Neural crest cell (in vitro differentiated cells): ENCODE measurements around the gene VENTX. TPM values are rescaled to one million over a fixed set of nuclear protein-coding genes. Genes with fewer than 3 reads are reported as not detected.

Experiments
- DNase-seq: peaks from one replicate; pipeline ENCODE4 v3.0.0; 2021; ENCODE audit warnings: low read depth, mixed read lengths, low spot score
- H3K27ac Mint-ChIP-seq: one replicate; pipeline ENCODE4 v1.8.0; 2021; ENCODE audit warnings: mild to moderate bottlenecking, mixed read lengths; ENCODE audit not compliant: unreplicated experiment
- H3K27me3 Mint-ChIP-seq: 2 replicates; pipeline ENCODE4 v1.8.0; 2021; ENCODE audit warnings: low read depth, mild to moderate bottlenecking, mixed read lengths
- H3K36me3 Mint-ChIP-seq: 2 replicates; pipeline ENCODE4 v1.8.0; 2021; ENCODE audit warnings: low read depth, mild to moderate bottlenecking, mixed read lengths
- H3K4me1 Mint-ChIP-seq: 2 replicates; pipeline ENCODE4 v1.8.0; 2021; ENCODE audit warnings: mixed read lengths
- H3K4me3 Mint-ChIP-seq: one replicate; pipeline ENCODE4 v1.8.0; 2021; ENCODE audit warnings: mild to moderate bottlenecking, mixed read lengths
- H3K9me3 Mint-ChIP-seq: 2 replicates; pipeline ENCODE4 v1.8.0; 2021; ENCODE audit warnings: mixed read lengths
- total RNA-seq: library from RNA; stranded (reverse); gene quantifications from 2 replicates; pipeline ENCODE4 v1.2.1, GENCODE V29; 2021
- TF ChIP-seq, protein P1 (sequence below): fragments of 200-600 bp; sonication (generic); conservative IDR thresholded peaks from 2 replicates; pipeline ENCODE4 v1.5.0; 2021; ENCODE audit warnings: antibody characterized with exemption, mild to moderate bottlenecking

Gene VENTX
- total RNA-seq, 1 donor from 2014 or later = not detected

DNA sequence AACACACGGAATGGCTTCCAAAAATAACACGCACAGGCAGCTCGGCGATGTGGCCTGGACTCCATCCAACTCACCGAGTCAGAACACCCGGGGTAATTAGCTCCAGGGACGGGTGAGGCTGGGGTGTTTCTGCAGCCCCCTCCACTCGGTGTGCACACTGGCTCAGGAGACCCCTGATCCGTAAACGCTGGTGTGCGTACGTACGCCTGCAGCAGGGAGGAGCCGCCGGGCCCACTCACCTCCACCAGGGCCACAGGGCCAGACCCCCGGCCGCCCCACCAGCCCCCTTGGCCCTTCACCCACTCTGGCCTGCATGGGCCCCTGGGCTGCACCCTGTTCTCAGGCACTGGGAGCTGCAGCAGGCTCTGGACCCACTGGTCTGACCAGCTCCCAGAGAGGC lies 30.0 kb upstream of the VENTX start:
- H3K4me3 Mint-ChIP-seq = no peak overlapping the region
- no peak for DNase-seq
- H3K27ac Mint-ChIP-seq = no peak overlapping the region
- H3K36me3 Mint-ChIP-seq = no peaks in the 10 kb centered on the region
- no peaks in the 10 kb centered on the region for H3K27me3 Mint-ChIP-seq
- H3K9me3 Mint-ChIP-seq = no peaks in the 10 kb centered on the region
- TF ChIP-seq, protein P1, sequence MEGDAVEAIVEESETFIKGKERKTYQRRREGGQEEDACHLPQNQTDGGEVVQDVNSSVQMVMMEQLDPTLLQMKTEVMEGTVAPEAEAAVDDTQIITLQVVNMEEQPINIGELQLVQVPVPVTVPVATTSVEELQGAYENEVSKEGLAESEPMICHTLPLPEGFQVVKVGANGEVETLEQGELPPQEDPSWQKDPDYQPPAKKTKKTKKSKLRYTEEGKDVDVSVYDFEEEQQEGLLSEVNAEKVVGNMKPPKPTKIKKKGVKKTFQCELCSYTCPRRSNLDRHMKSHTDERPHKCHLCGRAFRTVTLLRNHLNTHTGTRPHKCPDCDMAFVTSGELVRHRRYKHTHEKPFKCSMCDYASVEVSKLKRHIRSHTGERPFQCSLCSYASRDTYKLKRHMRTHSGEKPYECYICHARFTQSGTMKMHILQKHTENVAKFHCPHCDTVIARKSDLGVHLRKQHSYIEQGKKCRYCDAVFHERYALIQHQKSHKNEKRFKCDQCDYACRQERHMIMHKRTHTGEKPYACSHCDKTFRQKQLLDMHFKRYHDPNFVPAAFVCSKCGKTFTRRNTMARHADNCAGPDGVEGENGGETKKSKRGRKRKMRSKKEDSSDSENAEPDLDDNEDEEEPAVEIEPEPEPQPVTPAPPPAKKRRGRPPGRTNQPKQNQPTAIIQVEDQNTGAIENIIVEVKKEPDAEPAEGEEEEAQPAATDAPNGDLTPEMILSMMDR = no peak
- H3K4me1 Mint-ChIP-seq = no peaks in the 10 kb centered on the region

DNA sequence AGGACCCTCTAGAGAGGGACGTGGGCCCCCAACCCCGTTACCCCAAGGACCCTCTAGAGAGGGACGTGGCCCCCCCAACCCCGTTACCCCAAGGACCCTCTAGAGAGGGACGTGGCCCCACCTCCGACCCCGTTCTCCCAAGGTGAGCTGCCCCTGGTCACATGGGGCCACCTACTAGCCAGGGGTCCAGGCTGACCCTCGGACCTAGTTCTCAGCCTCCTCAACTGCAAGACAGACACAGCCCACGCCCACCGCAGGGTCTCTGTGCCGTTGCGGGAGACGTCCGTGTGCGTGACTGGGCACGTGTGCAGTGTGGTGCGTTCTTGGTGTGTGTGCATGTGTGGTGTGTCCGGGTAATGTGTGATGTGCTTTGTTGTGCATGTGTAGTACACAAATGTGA lies 29.2 kb upstream of the VENTX start:
- TF ChIP-seq, protein P1 = no peak
- Mint-ChIP-seq H3K27me3 (no peaks in the 10 kb centered on the region), H3K36me3 (no peaks in the 10 kb centered on the region), H3K4me1 (no peaks in the 10 kb centered on the region), H3K27ac (no peak overlapping the region), H3K4me3 (no peak overlapping the region), H3K9me3 (no peaks in the 10 kb centered on the region)
- no peak for DNase-seq

DNA sequence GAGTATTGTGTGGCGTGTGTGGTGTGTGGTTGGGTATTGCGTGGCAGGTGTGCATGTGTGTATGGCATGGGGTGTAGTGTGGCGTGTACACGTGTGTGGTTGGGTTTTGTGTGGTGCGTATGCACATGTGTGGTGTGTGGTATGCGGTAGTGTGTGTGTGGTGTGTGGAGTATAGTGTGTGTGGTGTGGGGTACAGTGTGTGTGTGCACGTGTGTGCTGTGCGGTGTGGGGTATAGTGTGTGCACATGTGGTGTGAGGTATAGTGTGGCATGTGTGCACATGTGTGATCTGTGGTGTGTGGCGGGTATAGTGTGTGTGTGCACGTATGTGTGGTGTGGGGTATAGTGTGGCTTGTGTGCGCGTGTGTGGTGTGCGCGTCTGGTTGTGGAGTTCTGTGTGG lies 28.5 kb upstream of the VENTX start:
- Mint-ChIP-seq H3K9me3 (no peaks in the 10 kb centered on the region), H3K4me3 (no peak overlapping the region), H3K27me3 (no peaks in the 10 kb centered on the region), H3K27ac (no peak overlapping the region), H3K36me3 (no peaks in the 10 kb centered on the region), H3K4me1 (no peaks in the 10 kb centered on the region)
- no peak for DNase-seq
- TF ChIP-seq, protein P1 = no peak

DNA sequence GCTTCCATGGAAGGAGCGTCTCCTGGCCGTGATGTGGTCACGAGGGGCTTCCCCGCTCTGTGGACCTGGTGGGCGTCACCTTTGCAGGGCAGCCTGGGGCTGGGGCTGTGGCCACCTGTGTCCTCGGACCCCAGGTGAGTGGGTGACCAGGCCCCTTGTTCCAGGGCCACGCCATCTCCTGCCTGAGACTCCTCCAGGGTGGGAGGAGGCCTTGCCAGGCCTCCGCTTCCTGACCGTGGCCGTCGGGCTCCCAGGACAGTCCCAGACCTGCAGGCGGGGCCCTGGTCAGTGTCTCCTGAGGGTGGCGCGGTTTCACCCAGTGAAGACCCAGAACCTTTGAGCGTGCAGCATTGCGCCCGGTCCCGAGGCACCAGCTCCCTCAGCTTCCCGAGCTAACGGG lies 28.0 kb upstream of the VENTX start:
- TF ChIP-seq, protein P1 = no peak
- DNase-seq = no peak
- H3K9me3 Mint-ChIP-seq = no peaks in the 10 kb centered on the region

DNA sequence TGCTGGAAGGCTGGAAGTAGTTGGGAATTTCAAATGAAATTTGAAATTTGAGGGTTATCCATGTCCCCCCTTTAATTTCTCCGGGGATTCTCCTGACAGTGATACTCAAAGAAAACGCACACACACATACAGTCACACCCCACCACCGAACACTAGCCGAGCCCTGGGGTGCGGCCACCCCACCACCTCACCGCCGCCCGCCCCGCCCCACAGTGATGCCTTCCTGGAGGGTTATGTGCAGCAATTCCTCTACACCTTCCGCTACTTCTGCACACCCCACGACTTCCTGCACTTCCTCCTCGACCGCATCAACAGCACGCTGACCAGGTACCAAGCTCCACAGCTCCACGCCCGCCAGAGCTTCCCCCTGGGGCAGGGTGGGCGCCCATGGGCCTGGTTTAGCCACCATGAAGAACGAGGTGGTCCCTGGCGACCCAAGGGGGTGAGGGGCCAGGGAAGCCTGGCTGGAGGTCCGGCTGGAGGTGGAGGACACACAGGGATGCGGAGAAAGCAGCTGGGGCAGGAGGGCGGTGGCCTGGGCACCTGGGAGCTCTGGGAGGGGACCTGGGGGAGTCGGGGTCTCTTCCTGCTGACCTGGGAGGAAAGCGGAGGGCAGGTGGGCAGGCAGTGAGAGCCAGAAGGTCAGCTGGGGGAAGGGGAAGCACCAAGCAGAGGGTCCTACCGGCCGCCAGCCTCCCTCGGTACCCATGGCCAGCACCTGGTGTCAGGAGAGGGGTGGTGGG lies 27.1 kb upstream of the VENTX start:
- TF ChIP-seq, protein P1 = no peak
- DNase-seq = no peak
- Mint-ChIP-seq H3K4me1 (no peaks in the 10 kb centered on the region), H3K9me3 (no peaks in the 10 kb centered on the region), H3K27me3 (no peaks in the 10 kb centered on the region), H3K4me3 (no peak overlapping the region), H3K36me3 (no peaks in the 10 kb centered on the region), H3K27ac (no peak overlapping the region)

More for the DNA sequence above, 28.0 kb upstream of the VENTX start:
- H3K27me3 Mint-ChIP-seq = no peaks in the 10 kb centered on the region
- H3K36me3 Mint-ChIP-seq = no peaks in the 10 kb centered on the region
- H3K4me1 Mint-ChIP-seq = no peaks in the 10 kb centered on the region
- H3K4me3 Mint-ChIP-seq = no peak overlapping the region
- H3K27ac Mint-ChIP-seq = no peak overlapping the region
